GM12892 (cell line): ENCODE data around the gene EGFLAM.

Source experiments
- DNase-seq: peaks from one replicate; pipeline ENCODE4 v3.0.0; 2011; ENCODE audit not compliant: insufficient read length
- FAIRE-seq: peaks from 2 replicates; lab custom pipeline; 2011; peaks lifted over from hg19 to GRCh38; lab: Jason Lieb, UNC
- POLR2A ChIP-seq: IDR thresholded peaks from 2 replicates; pipeline ENCODE4 v1.6.1; 2011; ENCODE audit warnings: low read depth, low read length, control low read depth
- POLR2AphosphoS5 ChIP-seq: IDR thresholded peaks from 2 replicates; pipeline ENCODE4 v1.6.1; 2011; ENCODE audit warnings: low read depth, low read length, control low read depth
- TAF1 ChIP-seq: IDR thresholded peaks from 2 replicates; pipeline ENCODE4 v1.6.1; 2011; ENCODE audit warnings: low read depth, mild to moderate bottlenecking, control low read depth, low read length, borderline replicate concordance

Gene EGFLAM

GRCh38 chr5:38424148-38425060 lies 166.0 kb downstream of the EGFLAM start:
- DNase-seq, result no peak
- no peak for FAIRE-seq
- no peak for TF ChIP-seq POLR2AphosphoS5

GRCh38 chr5:38426490-38426889 lies 168.1 kb downstream of the EGFLAM start:
- FAIRE-seq (no peak), DNase-seq (no peak)
- TF ChIP-seq POLR2AphosphoS5, result no peak
- TF ChIP-seq TAF1, result no peak
- no peak for TF ChIP-seq POLR2A

DNA sequence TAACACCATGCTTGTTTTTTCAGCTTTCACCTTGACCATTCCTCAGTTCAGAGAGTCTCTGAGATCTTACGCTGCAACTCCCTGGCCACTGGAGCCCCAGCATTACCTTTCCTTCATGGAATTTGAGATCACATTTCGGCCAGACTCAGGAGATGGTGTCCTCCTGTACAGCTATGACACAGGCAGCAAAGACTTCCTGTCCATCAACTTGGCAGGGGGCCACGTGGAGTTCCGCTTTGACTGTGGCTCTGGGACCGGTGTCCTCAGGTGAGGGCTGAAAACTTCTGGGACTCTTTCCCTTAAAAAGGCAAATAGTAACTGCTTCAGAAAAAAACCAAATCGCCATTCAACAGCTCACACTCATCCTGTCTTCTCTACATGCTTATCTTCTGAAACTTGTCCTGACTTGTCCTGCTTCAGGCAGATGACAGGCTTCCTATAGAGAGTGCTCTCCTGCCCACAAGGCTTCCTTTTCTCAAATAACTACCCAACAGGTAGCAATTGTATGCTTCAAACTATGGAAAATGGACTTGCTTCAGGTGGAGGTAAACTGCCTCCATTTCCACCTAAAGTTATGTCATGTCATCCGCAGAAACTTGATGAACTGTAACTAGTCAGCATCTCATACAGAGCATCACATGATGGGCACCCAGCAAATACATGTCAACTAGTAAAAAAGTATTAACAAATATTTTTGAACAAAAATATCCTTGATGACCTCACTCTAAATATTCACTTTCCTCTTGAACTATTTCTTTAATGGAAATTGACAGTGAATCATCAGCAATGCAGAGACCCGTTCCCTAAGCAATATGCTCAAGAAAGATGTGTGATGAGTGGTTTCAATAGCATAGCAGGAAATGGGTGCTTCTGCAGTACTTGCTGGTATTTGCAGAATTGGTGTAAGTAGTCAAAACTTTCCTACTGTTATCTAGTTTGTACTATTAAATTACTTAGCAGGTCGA lies 168.9 kb downstream of the EGFLAM start:
- TF ChIP-seq POLR2AphosphoS5 (no peak), POLR2A (no peak), TAF1 (no peak)
- no peak for FAIRE-seq
- no peak for DNase-seq

DNA sequence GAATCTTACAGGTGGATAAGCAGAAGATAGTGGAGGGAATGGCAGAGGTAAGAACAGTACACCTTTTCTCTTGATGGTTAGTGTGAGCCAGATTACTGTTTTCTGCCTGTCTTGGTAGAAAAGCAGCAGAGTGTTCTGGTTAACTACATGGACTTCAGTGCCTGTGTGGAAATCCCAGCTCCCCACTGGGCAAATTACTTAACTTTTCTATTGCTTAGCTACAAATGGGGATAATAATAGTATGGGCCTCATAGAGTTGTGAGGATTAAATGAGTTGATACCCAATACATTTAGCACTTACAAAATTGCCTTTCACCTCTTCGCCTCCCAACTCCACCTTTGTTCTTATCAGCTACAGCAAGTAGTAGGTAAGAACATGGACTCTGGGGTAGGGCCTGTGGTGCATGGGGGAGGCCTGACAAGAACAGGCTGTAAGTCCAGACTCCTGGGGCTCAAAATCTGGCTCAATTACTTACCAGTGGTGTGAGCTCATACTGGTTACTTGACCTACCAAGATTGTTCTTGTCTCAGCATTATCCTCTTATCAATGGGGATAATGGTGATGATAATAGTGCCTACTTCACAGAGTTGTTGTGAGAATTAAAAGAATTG lies 173.0 kb downstream of the EGFLAM start:
- no peak for FAIRE-seq
- no peak for TF ChIP-seq POLR2A
- TF ChIP-seq POLR2AphosphoS5, result no peak
- TF ChIP-seq TAF1, result no peak
- DNase-seq, result no peak

DNA sequence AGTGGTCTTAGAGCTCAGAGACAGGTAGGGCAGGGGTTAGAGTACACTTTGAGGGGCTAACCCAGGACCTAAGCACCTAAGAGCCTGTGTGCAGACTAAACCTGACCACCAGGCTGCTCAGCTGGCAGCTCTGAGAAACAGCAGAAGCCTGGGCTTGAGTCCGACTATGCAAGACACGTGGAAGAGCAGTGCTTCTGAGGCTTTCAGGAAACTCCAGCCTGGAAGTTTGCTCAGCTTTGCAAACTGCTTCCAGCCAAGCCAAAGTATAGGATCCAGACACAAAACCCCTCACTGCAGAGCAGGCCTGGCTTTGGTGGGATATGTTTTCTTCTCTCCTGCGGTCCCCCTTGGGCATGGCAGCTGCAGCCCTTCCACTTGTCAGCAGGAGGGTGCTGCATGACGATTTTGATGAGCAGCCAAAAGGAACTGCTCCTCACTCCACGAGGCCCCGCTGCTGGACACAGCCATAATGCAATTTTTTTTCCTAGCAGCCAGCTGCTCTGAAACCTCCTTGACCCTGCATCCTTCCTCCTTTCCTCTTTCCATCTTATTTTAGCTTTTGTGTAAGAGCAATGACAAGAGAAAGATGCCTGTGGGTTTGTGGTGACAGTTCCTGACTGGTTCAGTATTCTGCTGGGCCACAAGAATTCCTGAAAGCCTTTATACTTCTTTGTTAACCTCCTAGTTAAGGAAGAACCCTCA lies 175.0 kb downstream of the EGFLAM start:
- TF ChIP-seq TAF1 (no peak), POLR2A (no peak), POLR2AphosphoS5 (no peak)
- FAIRE-seq, result no peak
- DNase-seq, result no peak

- DNase-seq, result no peak
These were observed 176.8 kb downstream of the EGFLAM start for GRCh38 chr5:38434966-38435705.

DNA sequence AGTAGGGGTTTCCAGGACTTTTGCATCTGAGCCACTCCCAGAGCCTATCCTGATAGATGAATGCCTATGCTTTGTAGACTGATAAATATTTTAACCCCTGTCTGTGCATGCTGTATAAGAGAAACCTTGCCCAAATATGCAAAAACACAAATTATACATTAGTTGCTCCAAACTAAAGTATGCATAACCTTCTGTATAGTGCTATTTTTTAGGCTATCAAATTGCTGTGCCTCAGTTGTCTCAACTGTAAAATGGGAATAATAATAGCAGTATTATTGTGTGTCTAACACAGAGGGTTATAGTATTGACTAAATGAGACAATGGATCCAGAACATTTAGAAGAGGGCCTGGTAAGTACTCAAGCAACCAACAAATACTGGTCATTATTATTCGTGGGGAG lies 180.4 kb downstream of the EGFLAM start:
- no peak for DNase-seq
- TF ChIP-seq POLR2AphosphoS5, result no peak
- no peak for TF ChIP-seq POLR2A
- TF ChIP-seq TAF1, result no peak
- no peak for FAIRE-seq

More at GRCh38 chr5:38434966-38435705, 176.8 kb downstream of the EGFLAM start:
- FAIRE-seq, result no peak
- no peak for TF ChIP-seq POLR2AphosphoS5
- no peak for TF ChIP-seq POLR2A
- no peak for TF ChIP-seq TAF1

DNA sequence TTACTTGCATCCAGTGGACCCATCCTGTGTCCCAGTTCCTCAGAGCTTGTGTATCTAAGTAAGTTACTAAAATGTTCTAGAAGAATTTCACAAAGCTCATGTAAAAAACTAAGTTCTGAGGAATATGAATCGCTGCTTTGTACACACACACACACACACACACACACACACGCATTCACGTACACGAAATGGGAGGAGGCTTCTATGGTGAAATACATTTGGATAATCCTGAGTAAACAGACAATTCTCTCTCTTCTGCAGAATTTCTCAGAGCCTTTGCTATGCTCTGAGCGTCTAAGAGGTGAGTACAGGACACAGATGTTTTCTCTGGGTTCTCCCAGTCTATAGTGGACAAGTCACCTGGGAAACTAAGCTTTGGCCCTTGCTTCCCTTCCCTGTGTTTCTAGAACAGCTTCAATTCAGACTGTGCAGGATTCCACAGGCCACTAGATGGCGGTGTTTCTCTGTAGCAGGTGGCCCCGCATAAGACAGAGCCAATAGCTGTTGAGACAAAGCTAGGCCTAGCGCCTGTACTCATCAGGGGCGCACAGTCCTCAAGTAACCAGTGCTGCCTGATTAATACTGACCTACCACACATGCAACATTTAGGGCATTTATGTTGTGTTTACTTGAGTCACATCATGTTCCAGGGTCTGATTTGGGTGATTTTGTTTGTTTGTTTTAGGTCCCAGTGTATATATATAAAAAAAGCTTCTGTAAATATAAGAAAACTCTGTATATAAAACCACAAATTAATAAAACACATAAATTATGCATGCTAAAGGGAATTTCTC lies 183.3 kb downstream of the EGFLAM start:
- DNase-seq, result peak; percentile 55
- TF ChIP-seq POLR2A (no peak), TAF1 (no peak), POLR2AphosphoS5 (no peak)
- peak; percentile 79 for FAIRE-seq

GRCh38 chr5:38442247-38442573 lies 183.9 kb downstream of the EGFLAM start:
- TF ChIP-seq POLR2A (no peak), TAF1 (no peak), POLR2AphosphoS5 (no peak)
- FAIRE-seq, result no peak

DNA sequence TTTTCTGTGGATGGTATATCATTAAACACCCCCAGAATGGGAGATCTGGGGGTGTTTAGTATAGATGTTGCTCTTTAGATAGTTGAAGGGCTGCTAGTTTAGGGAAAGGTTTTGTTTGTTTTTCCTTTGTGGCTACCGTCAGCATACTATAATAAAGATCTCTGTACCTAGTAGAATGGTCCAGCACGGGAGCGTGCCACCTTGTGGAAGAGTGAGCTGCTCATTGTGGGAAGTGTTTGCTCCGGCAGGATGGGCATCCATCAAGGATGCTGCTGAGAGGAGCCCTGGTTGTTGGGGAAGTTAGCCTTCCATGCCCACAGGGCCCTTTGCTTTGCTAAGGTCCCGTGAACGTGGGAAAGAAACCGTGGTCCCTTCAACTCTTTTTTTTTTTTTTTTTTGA lies 185.0 kb downstream of the EGFLAM start:
- FAIRE-seq, result no peak
- DNase-seq, result no peak
- TF ChIP-seq POLR2AphosphoS5 (no peak), TAF1 (no peak), POLR2A (no peak)

More at GRCh38 chr5:38442247-38442573, 183.9 kb downstream of the EGFLAM start:
- no peak for DNase-seq
